ENCODE results near the gene PRDM2. TPM values are rescaled to one million over a fixed set of nuclear protein-coding genes. Genes with fewer than 3 reads are reported as not detected.

Gene PRDM2
- polyA plus RNA-seq, 3 donors: 4.1 to 22.5 (median 7.6) TPM

DNA sequence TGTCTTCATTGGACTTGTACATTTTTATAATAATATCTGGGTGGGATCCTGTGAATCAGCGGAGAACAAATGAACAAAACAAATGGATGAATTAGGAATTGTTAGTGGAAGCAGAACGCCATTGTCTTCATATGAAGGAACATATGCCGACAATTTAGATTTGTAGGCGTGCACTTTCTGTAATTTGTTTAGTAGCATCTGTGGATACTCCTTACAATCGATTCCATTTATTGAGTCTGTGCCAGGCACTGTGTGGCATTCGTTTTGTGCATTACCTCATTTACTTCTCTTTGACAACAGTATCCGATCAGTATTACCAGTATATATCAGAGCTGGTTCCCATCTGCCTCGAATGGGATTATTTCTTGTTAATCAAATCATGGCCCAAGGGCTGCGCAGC is 61.9 kb downstream of the PRDM2 start:
- Histone ChIP-seq H3K36me3 (replicated peaks in 1 of 2; ENCODE audit: control insufficient read depth in 1 of 2, insufficient read depth in 2 of 2, low read length in 2 of 2) (peaks cover 8% of the 10 kb centered on the region in 2 donors), H3K4me3 (replicated peaks in 1 of 3; ENCODE audit: low read depth in 2 of 3, low read length in 3 of 3) (no peak overlapping the region), H3K9me3 (replicated peaks in 1 of 2; ENCODE audit: control insufficient read depth in 1 of 2, insufficient read depth in 1 of 2, low read length in 2 of 2) (no peaks in the 10 kb centered on the region), H3K4me2 (replicated peaks; ENCODE audit: extremely low read depth, low read length, poor library complexity, severe bottlenecking) (no peak overlapping the region), H2AFZ (ENCODE audit: insufficient read depth, low read depth, low read length, poor library complexity, severe bottlenecking) (no peak overlapping the region), H3K27ac (ENCODE audit: low read depth in 1 of 2, low read length in 2 of 2) (no peak overlapping the region), H3K79me2 (ENCODE audit: insufficient read depth, low read length) (peaks cover 100% of the 10 kb centered on the region), H3K27me3 (ENCODE audit: control insufficient read depth in 2 of 2, insufficient read depth in 2 of 2, low read length in 2 of 2) (no peaks in the 10 kb centered on the region), H3K4me1 (ENCODE audit: control insufficient read depth in 1 of 2, insufficient read depth in 2 of 2, low read length in 2 of 2) (peaks cover 0 to 8% of the 10 kb centered on the region in 2 donors), H3K9ac (ENCODE audit: insufficient read depth, low read length, poor library complexity, severe bottlenecking) (no peak overlapping the region), H4K20me1 (ENCODE audit: insufficient read depth, low read length) (peaks cover 100% of the 10 kb centered on the region)
- Mint-ChIP-seq H3K27me3 (ENCODE audit: low read depth in 3 of 3) (no peaks in the 10 kb centered on the region), H3K9me3 (no peaks in the 10 kb centered on the region), H3K4me3 (no peak overlapping the region), H3K27ac (no peak overlapping the region), H3K36me3 (peaks cover 11 to 16% of the 10 kb centered on the region in 2 donors), H3K4me1 (peaks cover 32% of the 10 kb centered on the region)
- no peak for DNase-seq
- 91% methylated on average over 4 of the region's 9 CpGs for WGBS (ENCODE audit: insufficient coverage)
- intact Hi-C loops (cut with micrococcal nuclease): no loop called here
- TF ChIP-seq, protein P1, sequence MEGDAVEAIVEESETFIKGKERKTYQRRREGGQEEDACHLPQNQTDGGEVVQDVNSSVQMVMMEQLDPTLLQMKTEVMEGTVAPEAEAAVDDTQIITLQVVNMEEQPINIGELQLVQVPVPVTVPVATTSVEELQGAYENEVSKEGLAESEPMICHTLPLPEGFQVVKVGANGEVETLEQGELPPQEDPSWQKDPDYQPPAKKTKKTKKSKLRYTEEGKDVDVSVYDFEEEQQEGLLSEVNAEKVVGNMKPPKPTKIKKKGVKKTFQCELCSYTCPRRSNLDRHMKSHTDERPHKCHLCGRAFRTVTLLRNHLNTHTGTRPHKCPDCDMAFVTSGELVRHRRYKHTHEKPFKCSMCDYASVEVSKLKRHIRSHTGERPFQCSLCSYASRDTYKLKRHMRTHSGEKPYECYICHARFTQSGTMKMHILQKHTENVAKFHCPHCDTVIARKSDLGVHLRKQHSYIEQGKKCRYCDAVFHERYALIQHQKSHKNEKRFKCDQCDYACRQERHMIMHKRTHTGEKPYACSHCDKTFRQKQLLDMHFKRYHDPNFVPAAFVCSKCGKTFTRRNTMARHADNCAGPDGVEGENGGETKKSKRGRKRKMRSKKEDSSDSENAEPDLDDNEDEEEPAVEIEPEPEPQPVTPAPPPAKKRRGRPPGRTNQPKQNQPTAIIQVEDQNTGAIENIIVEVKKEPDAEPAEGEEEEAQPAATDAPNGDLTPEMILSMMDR (IDR thresholded peaks at IDR 0.05): no peak

DNA sequence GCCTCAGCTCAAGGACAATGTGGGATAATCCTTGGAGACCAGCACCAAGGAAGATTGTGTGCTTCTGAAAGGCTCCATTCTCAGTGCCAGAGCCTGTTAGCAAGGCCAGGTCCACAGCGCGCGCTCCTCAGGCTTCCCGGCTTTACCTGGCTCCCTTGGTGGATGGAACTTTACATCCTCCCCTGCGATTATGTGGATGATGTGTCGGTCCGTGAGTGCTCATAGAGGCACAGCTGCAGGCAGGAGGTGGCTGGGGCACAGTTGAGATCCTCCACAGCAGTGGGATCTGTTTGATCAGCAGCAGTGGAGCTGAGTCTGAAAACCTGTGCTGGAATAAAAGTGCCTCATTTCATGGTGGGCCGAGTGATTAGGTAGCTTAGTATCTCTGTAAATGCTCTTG is 62.7 kb downstream of the PRDM2 start:
- no peak overlapping the region for H3K4me3 Mint-ChIP-seq

More for the DNA sequence above, 62.7 kb downstream of the PRDM2 start:
- no peaks in the 10 kb centered on the region for H3K9me3 ChIP-seq (replicated peaks in 1 of 2; ENCODE audit: control insufficient read depth in 1 of 2, insufficient read depth in 1 of 2, low read length in 2 of 2)
- H3K27ac ChIP-seq (ENCODE audit: low read depth in 1 of 2, low read length in 2 of 2): peak overlapping the region in 1 of 2 donors; percentile 46
- H3K9me3 Mint-ChIP-seq: no peaks in the 10 kb centered on the region
- H2AFZ ChIP-seq (ENCODE audit: insufficient read depth, low read depth, low read length, poor library complexity, severe bottlenecking): no peak overlapping the region
- H3K27ac Mint-ChIP-seq: peak overlapping the region in 5 of 7 donors; percentile 40 to 65 (median 53)
- no peak overlapping the region for H3K4me2 ChIP-seq (replicated peaks; ENCODE audit: extremely low read depth, low read length, poor library complexity, severe bottlenecking)
- peaks cover 100% of the 10 kb centered on the region for H4K20me1 ChIP-seq (ENCODE audit: insufficient read depth, low read length)
- TF ChIP-seq, protein P1 (IDR thresholded peaks at IDR 0.05): no peak
- intact Hi-C loops (cut with micrococcal nuclease): no loop called here
- peaks cover 11 to 15% of the 10 kb centered on the region in 2 donors for H3K36me3 Mint-ChIP-seq
- 95% methylated on average over 7 of the region's 8 CpGs for WGBS (ENCODE audit: insufficient coverage)
- peaks cover 8% of the 10 kb centered on the region in 2 donors for H3K36me3 ChIP-seq (replicated peaks in 1 of 2; ENCODE audit: control insufficient read depth in 1 of 2, insufficient read depth in 2 of 2, low read length in 2 of 2)
- H3K27me3 ChIP-seq (ENCODE audit: control insufficient read depth in 2 of 2, insufficient read depth in 2 of 2, low read length in 2 of 2): no peaks in the 10 kb centered on the region
- H3K4me1 Mint-ChIP-seq: peaks cover 32% of the 10 kb centered on the region
- peaks cover 100% of the 10 kb centered on the region for H3K79me2 ChIP-seq (ENCODE audit: insufficient read depth, low read length)
- H3K27me3 Mint-ChIP-seq (ENCODE audit: low read depth in 3 of 3): no peaks in the 10 kb centered on the region
- H3K4me3 ChIP-seq (replicated peaks in 1 of 3; ENCODE audit: low read depth in 2 of 3, low read length in 3 of 3): no peak overlapping the region
- H3K9ac ChIP-seq (ENCODE audit: insufficient read depth, low read length, poor library complexity, severe bottlenecking): peak overlapping the region; percentile 12
- no peak for DNase-seq
- peaks cover 0 to 8% of the 10 kb centered on the region in 2 donors for H3K4me1 ChIP-seq (ENCODE audit: control insufficient read depth in 1 of 2, insufficient read depth in 2 of 2, low read length in 2 of 2)

All from CD14-positive monocyte (primary cell).